GM12878 (cell line): Measurements from ENCODE around the gene LRRC4. TPM values are rescaled to one million over a fixed set of nuclear protein-coding genes. Genes with fewer than 3 reads are reported as not detected.

Experiments used
- ATAC-seq: fragments of 200-7000 bp; cut with Tn5 transposase; 3 replicates; pipeline ENCODE4 v1.9.1; 2020; ENCODE audit warnings: mild to moderate bottlenecking, moderate library complexity
- Bru-seq: library from RNA; stranded (reverse); fragments of 400-500 nt; gene quantifications from one replicate; lab custom pipeline; 2021; lab: Mats Ljungman, UMichigan
- BruChase-seq, 2 experiments: library from RNA; stranded (reverse); fragments of 400-500 nt; gene quantifications; one replicate each; lab custom pipeline; 2021; lab: Mats Ljungman, UMichigan
- BruUV-seq: library from RNA; stranded (reverse); fragments of 400-500 nt; replicated peaks from 2 replicates; lab custom pipeline; 2021; lab: Mats Ljungman, UMichigan
- CTCF ChIA-PET: fragments of 300-600 bp; sonication (Branson Sonifier 250); formaldehyde crosslinking; extraction: SDS; loops from one replicate; lab custom pipeline; 2021; ENCODE audit warnings: inconsistent platforms; lab: Yijun Ruan, JAX
- POLR2A ChIA-PET: fragments of 350-600 bp; formaldehyde crosslinking; extraction: SDS; loops from one replicate; lab custom pipeline; 2021; ENCODE audit warnings: inconsistent platforms; lab: Charles Lee
- RAD21 ChIA-PET: fragments of 300-600 bp; sonication (Branson Sonifier 250); formaldehyde crosslinking; loops from one replicate; lab custom pipeline; 2023; ENCODE audit warnings: antibody characterized with exemption; ENCODE audit not compliant: unreplicated experiment; lab: Charles Lee
- SMC1A ChIA-PET: fragments of 300-600 bp; sonication (Branson Sonifier 250); formaldehyde crosslinking; loops from one replicate; lab custom pipeline; 2023; ENCODE audit not compliant: unreplicated experiment, uncharacterized antibody; lab: Charles Lee
- DNase-seq: peaks from one replicate; pipeline ENCODE4 v3.0.0-alpha.2; 2011; ENCODE audit warnings: low read depth, low spot score
- FAIRE-seq: peaks from 3 replicates; lab custom pipeline; 2011; peaks lifted over from hg19 to GRCh38; lab: Jason Lieb, UNC
- H2AFZ ChIP-seq: 2 replicates; pipeline ENCODE4 v1.6.0; 2011; ENCODE audit warnings: low read depth, low read length, control low read depth; ENCODE audit not compliant: control insufficient read depth
- H3K27ac ChIP-seq: 2 replicates; pipeline ENCODE4 v1.5.1; 2011; ENCODE audit warnings: control low read depth; ENCODE audit not compliant: control insufficient read depth, insufficient read depth
- H3K27me3 ChIP-seq, 2 experiments: replicated peaks in 1 of 2; 2 replicates each; pipeline versions ENCODE4 v1.6.0 to v1.6.1; 2011; ENCODE audit warnings: low read length in 1 of 2; ENCODE audit not compliant: control insufficient read depth in 2 of 2, insufficient read depth in 2 of 2
- H3K36me3 ChIP-seq, 2 experiments: 2 replicates each; pipeline ENCODE4 v1.5.1; 2011; ENCODE audit warnings: low read length in 1 of 2; ENCODE audit not compliant: control insufficient read depth in 2 of 2, insufficient read depth in 2 of 2
- H3K4me1 ChIP-seq: 2 replicates; pipeline ENCODE4 v1.6.1; 2011; ENCODE audit warnings: mild to moderate bottlenecking, low read length, moderate library complexity, mixed read lengths; ENCODE audit not compliant: control insufficient read depth, insufficient read depth
- H3K4me2 ChIP-seq: 2 replicates; pipeline ENCODE4 v1.6.0; 2011; ENCODE audit warnings: control low read depth; ENCODE audit not compliant: control insufficient read depth, insufficient read depth
- H3K4me3 ChIP-seq: fragments of 200-600 bp; sonication (generic); 2 replicates; pipeline ENCODE4 v1.5.1; 2016
- H3K79me2 ChIP-seq: 2 replicates; pipeline ENCODE4 v1.6.0; 2011; ENCODE audit warnings: low read length; ENCODE audit not compliant: control insufficient read depth, insufficient read depth
- H3K9ac ChIP-seq: 2 replicates; pipeline ENCODE4 v1.8.0; 2011; ENCODE audit warnings: low read length, control low read depth, mixed read lengths; ENCODE audit not compliant: control insufficient read depth, insufficient read depth
- H3K9me3 ChIP-seq: replicated peaks from 3 replicates; pipeline ENCODE4 v1.5.1; 2011; ENCODE audit warnings: mild to moderate bottlenecking, low read length; ENCODE audit not compliant: control insufficient read depth, insufficient read depth
- H4K20me1 ChIP-seq: 2 replicates; pipeline ENCODE4 v1.6.0; 2011; ENCODE audit not compliant: control insufficient read depth, insufficient read depth
- EGR1 ChIP-seq, 2 experiments: IDR thresholded peaks; 1 replicate in 1 of 2; 2 replicates in 1 of 2; pipeline ENCODE4 v1.6.1; 2011 to 2012; ENCODE audit warnings: low read depth in 2 of 2, low read length in 2 of 2, borderline replicate concordance in 1 of 2, mild to moderate bottlenecking in 1 of 2, moderate library complexity in 1 of 2
- JUND ChIP-seq: IDR thresholded peaks from 2 replicates; pipeline ENCODE4 v1.6.1; 2012; ENCODE audit warnings: low read depth, mild to moderate bottlenecking, low read length, improper control_type of control experiment, moderate library complexity
- SUZ12 ChIP-seq: fragments of 200-600 bp; sonication (generic); IDR thresholded peaks from one replicate; pipeline ENCODE4 v1.6.1; 2018; ENCODE audit warnings: antibody characterized with exemption, mild to moderate bottlenecking; ENCODE audit not compliant: unreplicated experiment
- YY1 ChIP-seq: IDR thresholded peaks from 2 replicates; pipeline ENCODE4 v1.6.1; 2011; ENCODE audit warnings: low read depth, mild to moderate bottlenecking, low read length
- WGBS: methylation state at CpG from one replicate; pipeline ENCODE4 v1.1.6; 2016; ENCODE audit warnings: low lambda C conversion rate; ENCODE audit not compliant: insufficient replicate concordance, insufficient coverage; ENCODE audit errors: missing lambda C conversion rate; 5-methylcytosine and 5-hydroxymethylcytosine counted together
- in situ Hi-C: fragments of 300-500 bp; cut with MboI; formaldehyde crosslinking; loops from 9 replicates; pipeline ENCODE4 v1.14.3; 2018; ENCODE audit warnings: mixed read lengths
- intact Hi-C: fragments of 100-400 bp; cut with micrococcal nuclease; formaldehyde crosslinking; loops from one replicate; pipeline ENCODE4 v1.14.2; 2022; ENCODE audit not compliant: unreplicated experiment
- long read RNA-seq, 2 experiments: library from polyadenylated mRNA; unstranded; transcript quantifications; one replicate each; pipeline ENCODE4 v2.0.0, GENCODE V29; 2019 to 2020
- polyA minus RNA-seq, 3 experiments: library from RNA; depleted of rRNA, polyadenylated mRNA; stranded (reverse); fragments of >200 nt; gene quantifications; 2 replicates each; pipeline ENCODE4 v1.2.3, GENCODE V29; 2011
- polyA plus RNA-seq, 11 experiments: library from polyadenylated mRNA; depleted of rRNA in 4 of 11; unstranded in 6 of 11; stranded (reverse) in 5 of 11; fragments of >200 nt; fragmentation: Nextera tagmentation in 4 of 11; fragmentation: Illumina TruSeq in 1 of 11; extraction: Ambion mirVana in 4 of 11; extraction: Trizol in 1 of 11; gene quantifications; 1 replicate in 1 of 11; 2 replicates in 10 of 11; pipeline versions ENCODE4 v1.2.1 to v1.2.3, GENCODE V29; 2011 to 2016; ENCODE audit warnings: inconsistent platforms in 2 of 11, missing spikeins in 2 of 11, low read depth in 1 of 11
- total RNA-seq, 4 experiments: library from RNA; depleted of rRNA in 3 of 4; stranded (reverse); fragments of >200 nt in 3 of 4; fragmentation: Illumina TruSeq in 1 of 4; extraction: Trizol in 1 of 4; gene quantifications; 2 replicates each; pipeline versions ENCODE4 v1.2.1 to v1.2.3, GENCODE V29; 2013 to 2021
- TF ChIP-seq, protein P1 (sequence below), 3 experiments: IDR thresholded peaks in 2 of 3; conservative IDR thresholded peaks in 1 of 3; 2 replicates each; pipeline ENCODE4 v1.5.1; 2011; ENCODE audit warnings: low read depth in 3 of 3, low read length in 3 of 3, mild to moderate bottlenecking in 3 of 3, control low read depth in 2 of 3, moderate library complexity in 2 of 3, inconsistent platforms in 1 of 3, mixed read lengths in 1 of 3; ENCODE audit not compliant: control insufficient read depth in 2 of 3, insufficient read depth in 1 of 3; ENCODE audit errors: extremely low read depth in 1 of 3

The LRRC4 gene, protein sequence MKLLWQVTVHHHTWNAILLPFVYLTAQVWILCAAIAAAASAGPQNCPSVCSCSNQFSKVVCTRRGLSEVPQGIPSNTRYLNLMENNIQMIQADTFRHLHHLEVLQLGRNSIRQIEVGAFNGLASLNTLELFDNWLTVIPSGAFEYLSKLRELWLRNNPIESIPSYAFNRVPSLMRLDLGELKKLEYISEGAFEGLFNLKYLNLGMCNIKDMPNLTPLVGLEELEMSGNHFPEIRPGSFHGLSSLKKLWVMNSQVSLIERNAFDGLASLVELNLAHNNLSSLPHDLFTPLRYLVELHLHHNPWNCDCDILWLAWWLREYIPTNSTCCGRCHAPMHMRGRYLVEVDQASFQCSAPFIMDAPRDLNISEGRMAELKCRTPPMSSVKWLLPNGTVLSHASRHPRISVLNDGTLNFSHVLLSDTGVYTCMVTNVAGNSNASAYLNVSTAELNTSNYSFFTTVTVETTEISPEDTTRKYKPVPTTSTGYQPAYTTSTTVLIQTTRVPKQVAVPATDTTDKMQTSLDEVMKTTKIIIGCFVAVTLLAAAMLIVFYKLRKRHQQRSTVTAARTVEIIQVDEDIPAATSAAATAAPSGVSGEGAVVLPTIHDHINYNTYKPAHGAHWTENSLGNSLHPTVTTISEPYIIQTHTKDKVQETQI
- total RNA-seq (2013; cell fraction: nucleolus; rRNA removed) = not detected in 2 replicates
- total RNA-seq (2014; rRNA removed) (0.06 TPM in 1 of 2 replicates, not detected in the other), total RNA-seq (2014; rRNA removed; fragmentation: Illumina TruSeq; extraction: Trizol) (not detected in 2 replicates), total RNA-seq (2021) (0.16 TPM in 1 of 2 replicates, not detected in the other), polyA plus RNA-seq (2011; rRNA removed) (not detected in 2 replicates), polyA plus RNA-seq (2014; fragmentation: Illumina TruSeq; extraction: Trizol) (0.08 and 0.09 TPM in 2 replicates), polyA plus RNA-seq (2014; fragmentation: Nextera tagmentation; extraction: Ambion mirVana) (under 1 TPM in 1 of 2 experiments, not detected in 1; 0.14 TPM), polyA plus RNA-seq (2014; rRNA removed) (0.85 TPM in 1 of 2 replicates, not detected in the other), polyA plus RNA-seq (2016; fragmentation: Nextera tagmentation; extraction: Ambion mirVana) (under 1 TPM; 0.09 to 0.15 TPM), polyA minus RNA-seq (2011; rRNA and poly(A)+ RNA removed) (not detected in 2 replicates), Bru-seq, nascent RNA (not detected), BruChase-seq, experiment 1, labeled RNA remaining after a 6-hour chase (not detected), BruChase-seq, experiment 2, labeled RNA remaining after a 2-hour chase (not detected)
- polyA plus RNA-seq (2011; ENCODE audit: low read depth) = 0.16 TPM
- not detected in 2 replicates for polyA plus RNA-seq (2011; cell fraction: cytosol; rRNA removed)
- polyA plus RNA-seq (2011; cell fraction: nucleus; rRNA removed) = not detected in 2 replicates
- 0.14 and 0.49 TPM in 2 replicates for polyA plus RNA-seq (2012)
- polyA minus RNA-seq (2011; cell fraction: cytosol; rRNA and poly(A)+ RNA removed) = not detected in 2 replicates
- not detected in 2 replicates for polyA minus RNA-seq (2011; cell fraction: nucleus; rRNA and poly(A)+ RNA removed)
- long read RNA-seq, experiment 1 = 0 reads
- long read RNA-seq, experiment 2 = 0 reads

DNA sequence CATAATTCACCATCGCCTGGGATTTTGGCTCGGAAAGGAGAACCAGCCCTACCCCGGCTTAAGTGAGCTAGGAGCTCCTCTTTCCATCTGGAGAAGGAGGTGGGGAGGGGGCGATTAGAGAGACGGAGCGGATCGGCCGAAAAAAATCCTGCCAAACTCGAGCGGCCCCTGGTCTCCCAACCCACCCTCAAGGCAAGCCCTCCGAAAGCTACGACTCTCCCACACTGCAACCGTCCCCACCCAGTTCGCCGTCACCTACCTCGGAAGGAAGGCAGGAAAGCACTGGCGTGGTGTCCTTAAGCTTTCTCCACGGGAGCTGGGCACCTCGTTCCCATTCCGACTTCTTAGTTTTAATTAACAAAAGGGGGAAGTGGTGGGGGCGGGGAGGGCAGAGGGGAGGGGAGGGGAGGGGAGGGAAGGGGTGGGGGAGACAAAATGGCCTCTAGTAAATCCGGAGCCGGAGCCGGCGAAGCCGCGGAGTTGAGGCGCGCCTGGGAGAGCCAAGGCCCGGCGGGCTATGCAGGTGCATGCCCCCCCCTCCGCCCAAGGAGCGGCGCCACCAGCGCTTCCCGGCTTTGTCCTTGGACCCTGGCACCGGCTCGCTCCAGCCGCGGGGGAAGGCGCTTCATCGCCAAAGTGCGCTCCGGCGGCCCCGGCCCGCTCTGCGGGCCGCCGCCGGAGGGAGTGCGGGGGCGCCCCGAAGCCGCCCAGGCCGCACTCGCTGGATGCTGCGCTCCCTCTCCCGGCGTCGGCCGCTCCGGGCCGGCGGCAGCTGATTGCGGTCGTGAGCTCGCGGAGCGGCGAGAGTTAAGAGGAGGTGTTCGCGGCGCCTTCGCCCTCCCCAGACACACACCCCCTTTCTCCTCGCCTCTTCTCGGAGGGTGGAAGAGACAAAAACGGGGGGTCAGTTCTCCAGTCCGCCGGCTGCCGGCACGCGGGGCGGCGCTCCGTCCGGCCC, at the start of gene LRRC4:
LRRC4 (minus strand) TSS at position 784 of the 958 bp plus-strand sequence. CDS start 797 bp downstream, outside the sequence.
- RAD21 ChIA-PET = no interaction called here
- CTCF ChIA-PET = interaction anchor here (1.3 kb wide), 1 partner anchor 179 kb away, joined by 4 read pairs; no protein-coding TSS in a partner anchor
- whole genome bisulfite sequencing = 23% methylated on average over 76 of the region's 87 CpGs

More for the DNA sequence above, at the start of gene LRRC4:
- Histone ChIP-seq H3K4me2 (peak within 1 kb of the TSS; percentile 69), H3K4me3 (peak within 1 kb of the TSS; percentile 47; the same call in 1 of the 2 replicates), H3K79me2 (no peaks in the 10 kb centered on the region; the same call in 1 of the 2 replicates), H3K9ac (no peak within 1 kb of the TSS), H4K20me1 (peaks cover 20% of the 10 kb centered on the region; the same call in 1 of the 2 replicates), H3K27me3 (no peaks in the 10 kb centered on the region), H3K9me3 (no peaks in the 10 kb centered on the region; the same call in 2 of the 3 replicates), H2AFZ (no peak within 1 kb of the TSS), H3K27ac (no peak within 1 kb of the TSS), H3K4me1 (peaks cover 19% of the 10 kb centered on the region), H3K36me3 (peaks cover 10 to 15% of the 10 kb centered on the region in 2 experiments)
- intact Hi-C loops = loop anchor here (5.0 kb wide), 1 partner anchor 324 kb away; no protein-coding TSS in a partner anchor
- ChIA-PET SMC1A (no interaction called here), POLR2A (interaction anchor here (0.7 kb wide), 1 partner anchor 50 kb away, joined by 3 read pairs; no protein-coding TSS in a partner anchor)
- ATAC-seq = peak; percentile 72
- no TSS peak for BruUV-seq
- TF ChIP-seq JUND (no peak), YY1 (0 out of 2 replicates have a peak, but pooled peaks have one; percentile 33), SUZ12 (peak; percentile 72), EGR1 (IDR thresholded peaks at IDR 0.05; ENCODE audit: borderline replicate concordance in 1 of 2, low read depth in 2 of 2, low read length in 2 of 2) (peak in 1 of 2 experiments; percentile 63; a peak in 1 of 3 replicates)
- TF ChIP-seq, protein P1, sequence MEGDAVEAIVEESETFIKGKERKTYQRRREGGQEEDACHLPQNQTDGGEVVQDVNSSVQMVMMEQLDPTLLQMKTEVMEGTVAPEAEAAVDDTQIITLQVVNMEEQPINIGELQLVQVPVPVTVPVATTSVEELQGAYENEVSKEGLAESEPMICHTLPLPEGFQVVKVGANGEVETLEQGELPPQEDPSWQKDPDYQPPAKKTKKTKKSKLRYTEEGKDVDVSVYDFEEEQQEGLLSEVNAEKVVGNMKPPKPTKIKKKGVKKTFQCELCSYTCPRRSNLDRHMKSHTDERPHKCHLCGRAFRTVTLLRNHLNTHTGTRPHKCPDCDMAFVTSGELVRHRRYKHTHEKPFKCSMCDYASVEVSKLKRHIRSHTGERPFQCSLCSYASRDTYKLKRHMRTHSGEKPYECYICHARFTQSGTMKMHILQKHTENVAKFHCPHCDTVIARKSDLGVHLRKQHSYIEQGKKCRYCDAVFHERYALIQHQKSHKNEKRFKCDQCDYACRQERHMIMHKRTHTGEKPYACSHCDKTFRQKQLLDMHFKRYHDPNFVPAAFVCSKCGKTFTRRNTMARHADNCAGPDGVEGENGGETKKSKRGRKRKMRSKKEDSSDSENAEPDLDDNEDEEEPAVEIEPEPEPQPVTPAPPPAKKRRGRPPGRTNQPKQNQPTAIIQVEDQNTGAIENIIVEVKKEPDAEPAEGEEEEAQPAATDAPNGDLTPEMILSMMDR (IDR thresholded peaks at IDR 0.05 in 2 of 3, conservative IDR thresholded peaks at IDR 0.05 in 1 of 3; ENCODE audit: control insufficient read depth in 2 of 3, extremely low read depth in 1 of 3, insufficient read depth in 1 of 3, low read depth in 3 of 3, low read length in 3 of 3) = 0 out of 6 replicates have a peak, but pooled peaks of 1 of the 3 experiments have one; percentile 5
- DNase-seq = no peak
- FAIRE-seq = no peak
- in situ Hi-C loops = no loop called here
